Measurements from ENCODE around the gene SPINT2.

The SPINT2 gene

DNA sequence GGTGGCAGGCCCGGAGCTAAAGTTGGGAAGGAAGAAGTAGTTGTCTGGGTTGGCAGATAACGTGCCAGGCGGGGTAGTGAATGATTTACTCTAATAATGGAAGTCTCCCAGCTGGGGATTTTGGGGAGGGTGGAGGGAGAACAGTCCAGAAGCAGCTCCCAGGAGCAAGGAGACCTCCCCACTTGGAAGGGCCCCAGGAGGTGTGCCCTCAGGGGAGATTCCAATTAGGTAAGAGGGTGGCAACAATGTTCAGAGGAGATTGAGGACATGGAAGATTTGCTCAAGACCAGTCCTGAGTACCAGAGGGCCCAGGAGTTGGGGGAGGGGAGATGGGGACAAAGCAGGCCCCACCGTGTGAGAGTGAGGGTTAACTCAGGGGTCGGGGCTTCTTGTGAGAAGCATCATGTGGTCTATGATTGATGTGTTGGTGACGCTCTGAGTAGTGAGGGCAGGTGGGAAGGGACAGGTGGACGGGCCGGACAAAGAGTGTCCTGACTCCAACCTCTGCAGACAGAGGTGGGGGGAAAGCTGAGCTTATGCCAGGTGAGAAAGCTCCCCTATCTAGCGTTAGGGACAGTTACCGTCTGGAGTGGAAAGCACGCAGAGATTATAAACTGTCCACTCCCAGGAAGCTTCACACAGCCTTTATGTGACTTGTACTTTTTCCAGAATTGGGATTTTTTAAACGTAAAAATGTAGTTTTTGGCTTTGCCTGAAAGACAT, 3.5 kb downstream of the SPINT2 start:
- no peak for DNase-seq (ENCODE audit: low read depth)

DNA sequence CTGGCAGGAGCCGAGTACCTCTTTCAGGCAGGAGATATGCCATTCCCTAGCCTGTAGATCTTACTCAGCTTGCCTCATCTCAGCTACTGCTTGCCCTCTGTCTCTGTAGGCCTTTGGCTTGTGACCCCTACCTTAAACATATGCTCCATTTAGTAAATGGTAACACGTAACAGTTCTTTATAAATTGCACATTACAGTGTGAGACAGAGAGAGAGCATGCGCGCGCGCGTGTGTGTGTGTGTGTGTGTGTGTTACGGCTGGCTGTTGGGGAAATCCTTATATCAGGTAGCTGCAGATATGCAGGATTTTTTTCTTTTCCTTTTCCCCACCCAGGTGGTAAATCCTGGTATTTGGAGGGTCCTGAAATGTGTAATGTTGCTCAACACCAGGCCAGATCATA, 4.2 kb downstream of the SPINT2 start:
- DNase-seq (ENCODE audit: low read depth), result no peak

DNA sequence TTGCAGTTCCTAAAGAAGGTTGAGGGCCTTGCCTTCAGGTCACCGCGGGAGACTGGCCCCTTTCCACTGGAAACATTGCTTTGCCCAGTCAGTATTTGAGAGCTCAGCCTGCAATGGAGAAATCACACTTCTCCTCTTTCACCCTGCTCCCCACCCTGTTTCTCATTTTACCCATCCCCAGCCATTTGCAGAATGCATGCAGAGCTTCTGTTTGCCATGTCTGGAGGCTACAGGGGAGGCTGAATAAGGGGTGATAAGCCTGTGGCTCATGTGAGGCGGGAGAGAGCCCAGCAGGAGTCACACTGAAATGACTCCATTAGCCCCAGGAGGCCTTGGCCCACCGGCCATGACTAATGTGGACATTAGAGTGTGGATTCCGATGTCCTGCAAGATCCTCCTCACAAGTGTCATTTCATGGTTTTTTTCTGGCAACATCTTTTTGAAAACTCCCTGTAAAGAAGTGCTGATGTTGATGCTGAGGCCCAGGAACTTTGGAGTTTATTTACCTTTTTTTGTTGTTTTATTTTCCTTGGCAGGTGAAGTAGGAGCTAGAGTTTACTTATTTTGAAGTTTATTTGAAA, 6.3 kb downstream of the SPINT2 start:
- DNase-seq (ENCODE audit: low read depth), result no peak

DNA sequence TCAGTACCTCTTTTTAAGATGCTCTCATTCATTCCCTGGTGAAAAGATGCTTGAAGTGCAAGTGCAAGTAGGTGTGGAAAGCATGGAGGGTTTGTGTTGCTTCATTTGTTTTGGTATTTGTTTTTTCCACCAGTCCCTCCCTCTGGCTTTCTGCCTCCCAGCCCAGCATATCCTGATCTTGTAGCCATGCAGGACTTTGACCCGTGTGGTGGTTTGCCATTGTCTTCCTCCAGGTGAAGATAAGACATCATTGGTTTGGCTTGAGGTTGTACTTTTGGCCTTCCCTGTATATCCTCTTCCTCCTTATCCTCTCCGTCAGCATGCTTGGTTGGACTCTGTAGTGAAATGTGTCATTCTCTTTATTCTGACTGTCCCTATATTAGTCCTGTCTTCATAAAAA, 9.1 kb downstream of the SPINT2 start:
- no peak for DNase-seq (ENCODE audit: low read depth)

DNA sequence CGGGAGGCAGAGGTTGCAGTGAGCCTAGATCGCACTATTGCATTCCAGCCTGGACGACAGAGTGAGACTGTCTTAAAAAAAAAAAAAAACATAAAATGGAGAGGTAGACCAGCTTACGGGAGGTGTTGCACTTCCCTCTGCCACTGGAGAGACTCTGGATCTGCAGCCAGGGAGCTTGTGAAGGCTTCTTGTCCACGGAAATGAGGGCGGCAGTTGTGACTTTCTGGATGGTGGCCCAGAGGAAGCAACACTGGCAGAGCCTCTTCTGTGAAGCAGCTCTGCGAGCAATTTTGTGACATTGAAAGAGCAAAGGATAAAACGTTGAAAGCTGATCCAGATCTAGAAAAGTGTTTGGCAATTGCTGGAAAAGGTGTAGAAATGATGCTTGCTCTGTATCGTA, 10.4 kb downstream of the SPINT2 start:
- no peak for DNase-seq (ENCODE audit: low read depth)

DNA sequence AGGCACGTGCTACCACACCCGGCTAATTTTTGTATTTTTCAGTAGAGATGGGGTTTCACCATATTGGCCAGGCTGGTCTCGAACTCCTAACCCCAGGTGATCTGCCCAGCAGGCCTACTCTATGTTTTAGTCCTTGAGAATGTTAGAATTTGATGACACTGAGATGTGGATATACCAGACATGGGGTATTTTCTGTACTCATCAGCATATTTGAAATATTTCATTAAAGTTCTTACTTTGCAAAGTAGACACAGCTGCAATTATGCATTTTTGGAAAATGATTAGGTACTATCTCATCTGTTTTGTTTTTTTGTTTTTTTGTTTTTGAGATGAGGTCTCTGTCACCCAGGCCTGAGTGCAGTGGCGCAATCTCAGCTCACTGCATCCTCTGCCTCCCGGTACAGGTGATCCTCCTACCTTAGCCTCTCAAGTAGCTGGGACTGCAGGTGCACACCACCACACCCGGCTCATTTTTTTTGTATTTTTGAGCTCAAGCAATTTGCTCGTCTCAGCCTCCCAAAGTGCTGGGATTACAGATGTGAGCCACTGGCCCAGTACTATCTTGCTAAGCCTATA, 12.7 kb downstream of the SPINT2 start:
- no peak for DNase-seq (ENCODE audit: low read depth)

DNA sequence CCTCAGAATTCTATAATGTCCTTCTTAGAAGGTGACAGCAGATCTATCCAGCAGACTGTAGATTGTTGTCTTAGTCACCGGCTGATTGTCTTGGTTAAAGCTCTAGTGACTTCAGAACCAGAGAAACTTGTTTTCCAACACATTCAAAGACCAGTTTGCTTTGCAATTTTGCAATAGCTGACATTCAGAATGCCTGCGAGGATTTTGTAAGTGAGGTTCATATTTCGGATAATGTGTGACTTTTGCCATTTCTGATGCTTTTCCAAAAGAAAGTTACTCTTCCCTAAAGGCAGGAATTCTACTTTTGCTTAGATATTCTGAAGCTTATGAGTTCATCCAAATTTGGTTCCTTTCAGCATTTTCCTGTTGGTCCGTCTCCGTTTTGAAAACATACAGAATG, 13.2 kb downstream of the SPINT2 start:
- DNase-seq (ENCODE audit: low read depth), result no peak

DNA sequence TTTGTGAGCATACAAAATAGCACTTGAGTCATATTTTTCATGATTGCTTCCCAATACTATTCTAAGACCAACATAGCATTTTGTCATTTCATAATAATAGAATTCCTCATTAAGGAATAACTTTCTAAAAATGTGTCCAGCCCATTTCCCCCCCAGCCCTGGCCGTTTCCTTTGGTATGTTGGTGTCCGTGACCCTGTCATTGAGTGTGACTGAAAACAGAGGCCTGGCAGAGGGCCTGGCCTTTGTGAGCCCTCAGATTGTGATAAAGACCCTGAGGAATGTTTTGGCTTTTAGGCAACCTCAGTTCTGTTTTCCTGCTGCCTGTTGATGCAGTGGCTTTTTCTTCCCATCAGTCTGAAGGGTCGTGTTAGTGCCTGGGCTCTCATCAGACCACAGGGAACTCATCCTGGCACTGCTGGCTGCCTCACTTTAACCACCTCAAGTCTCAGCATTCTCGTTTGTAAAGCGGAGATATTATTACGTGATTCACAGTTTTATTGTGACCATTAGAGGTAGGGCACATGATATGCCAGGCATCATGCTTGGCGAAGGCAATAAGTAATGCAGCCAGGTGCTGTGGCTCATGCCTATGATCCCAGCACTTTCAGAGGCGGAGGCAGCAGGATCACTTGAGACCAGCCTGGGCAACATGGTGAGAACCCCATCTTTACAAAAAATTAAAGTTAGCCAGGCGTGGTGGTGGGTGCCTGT, 13.8 kb downstream of the SPINT2 start:
- peak; percentile 55 for DNase-seq (ENCODE audit: low read depth)

DNA sequence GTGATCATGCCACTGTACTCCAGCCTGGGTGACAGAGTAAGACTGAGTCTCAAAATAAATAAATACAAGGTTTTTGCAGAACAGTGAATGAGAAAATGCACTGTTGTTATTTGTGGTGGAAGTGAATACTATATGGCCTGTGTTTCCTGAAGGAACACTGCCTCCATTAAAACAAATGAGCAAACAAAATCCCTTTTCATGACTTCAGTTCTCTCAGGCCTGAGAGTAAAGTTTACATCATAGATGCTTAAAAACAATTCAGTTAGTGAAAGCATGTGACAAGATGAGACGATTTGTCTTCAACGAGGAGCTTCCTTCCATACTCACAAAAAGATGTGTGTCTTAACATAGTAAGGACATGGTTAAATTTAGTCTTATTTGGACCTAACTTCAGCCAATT, 14.4 kb downstream of the SPINT2 start:
- DNase-seq (ENCODE audit: low read depth), result no peak

DNA sequence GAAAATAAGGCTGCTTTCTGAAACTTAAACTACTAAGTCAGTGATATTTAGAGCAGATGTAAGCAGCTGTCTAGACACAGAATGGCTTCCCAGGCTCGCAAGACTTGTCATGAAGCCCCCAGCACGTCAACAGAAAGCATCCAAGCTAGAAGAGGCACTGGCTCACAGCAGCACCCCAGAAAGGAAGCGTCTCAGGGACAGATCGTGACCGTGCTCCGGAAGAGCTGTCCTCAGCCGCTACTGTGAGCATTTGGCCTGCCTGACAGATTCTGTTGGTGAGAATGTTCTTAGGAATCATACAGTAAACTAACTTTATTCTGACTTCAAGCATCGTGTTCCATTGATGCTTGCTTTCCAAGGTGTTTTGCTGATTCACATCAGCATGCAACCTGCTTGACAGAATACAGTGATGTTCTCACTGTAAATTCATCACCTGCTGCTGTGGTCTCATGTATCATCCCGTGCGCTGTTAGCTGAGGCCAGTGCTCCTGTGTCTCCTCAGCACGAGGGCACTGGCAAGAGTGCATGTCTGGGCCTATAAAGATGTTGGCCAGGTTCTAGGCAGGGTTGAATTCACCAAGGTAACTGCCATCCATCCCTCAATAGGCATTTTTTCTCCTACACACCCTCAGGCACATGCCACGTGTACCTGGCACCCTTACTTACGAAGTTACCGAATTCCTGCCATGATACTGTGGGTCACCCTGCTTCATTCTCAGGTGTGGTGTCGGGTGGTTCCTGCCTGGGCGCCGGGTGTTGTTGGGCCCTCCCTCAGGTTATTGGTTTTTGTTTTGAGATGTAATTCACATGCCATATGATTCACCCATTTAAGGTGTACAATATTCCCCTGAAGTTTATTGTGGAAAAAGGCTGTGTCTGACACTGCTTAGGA, 15.9 kb downstream of the SPINT2 start:
- no peak for DNase-seq (ENCODE audit: low read depth)

DNA sequence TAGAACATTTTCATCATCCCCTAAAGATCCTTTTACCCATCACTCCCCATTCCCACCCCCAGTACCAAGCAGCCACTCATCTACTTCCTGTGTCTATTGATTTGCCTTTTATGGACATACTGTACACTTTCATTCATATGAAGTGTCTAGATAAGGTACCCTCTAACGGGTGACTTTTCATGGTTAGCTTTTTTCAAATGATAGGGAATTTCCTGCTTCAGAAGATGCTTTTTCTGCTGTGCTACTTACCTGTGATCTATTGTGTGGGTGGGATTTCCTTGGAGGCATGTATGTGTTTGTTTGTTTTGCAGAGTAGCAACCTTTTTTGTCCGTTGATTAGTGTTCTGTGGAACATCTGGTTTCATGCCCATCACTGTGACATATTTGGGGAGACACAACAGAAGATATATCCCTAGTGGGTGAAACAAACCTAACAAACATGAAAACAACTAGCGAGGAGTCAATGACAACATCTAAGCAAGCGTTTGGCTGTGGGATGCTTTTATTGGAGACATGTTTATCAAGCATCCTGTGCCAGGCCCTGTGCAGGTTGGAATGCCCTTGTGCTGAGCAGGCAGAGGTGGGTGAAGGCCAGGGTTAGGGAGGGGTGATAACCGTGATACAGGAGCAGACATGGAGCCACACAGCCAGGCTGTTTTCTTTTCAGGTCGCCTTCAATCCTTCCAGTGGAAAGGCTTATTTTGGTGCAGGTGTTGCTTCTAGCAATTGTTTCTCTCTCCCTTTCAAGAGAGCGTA, 17.6 kb downstream of the SPINT2 start:
- no peak for DNase-seq (ENCODE audit: low read depth)

DNA sequence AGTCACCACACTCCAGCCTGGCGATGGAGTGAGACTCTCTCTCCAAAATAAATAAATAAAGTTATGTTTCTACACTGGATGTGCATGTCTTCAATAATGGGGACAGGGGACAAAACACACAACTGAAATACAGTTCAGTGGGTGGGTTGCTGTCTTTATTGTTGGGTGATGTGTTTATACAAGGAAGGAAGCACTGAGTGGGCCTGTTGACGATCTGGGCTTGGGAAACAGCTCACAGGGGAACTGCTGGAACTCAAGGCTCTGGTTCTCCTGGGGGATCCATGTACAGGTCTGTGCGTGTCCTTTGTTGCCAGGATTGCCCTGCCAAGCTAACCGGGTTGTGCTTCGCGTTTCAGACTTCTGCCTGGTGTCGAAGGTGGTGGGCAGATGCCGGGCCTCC, 18.9 kb downstream of the SPINT2 start:
- DNase-seq (ENCODE audit: low read depth), result no peak

DNA sequence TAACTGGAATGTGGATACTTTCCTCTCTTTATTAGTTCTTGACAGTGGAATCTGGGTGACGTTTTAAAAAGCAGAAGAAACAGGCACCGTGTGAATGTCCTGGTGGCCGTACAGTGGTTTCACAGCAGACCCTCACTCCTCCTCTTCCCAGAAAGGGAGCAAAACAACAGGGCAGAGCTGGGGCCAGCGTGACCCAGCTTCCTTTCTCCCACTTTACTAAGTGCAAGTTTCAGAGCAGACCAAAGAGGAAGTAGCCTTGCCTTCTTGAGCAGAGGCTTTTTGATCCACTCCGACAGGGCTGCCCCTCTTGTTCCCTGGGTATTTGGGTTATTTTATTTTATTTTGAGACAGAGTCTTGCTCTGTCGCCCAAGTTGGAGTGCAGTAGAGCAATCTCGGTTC, 20.0 kb downstream of the SPINT2 start:
- no peak for DNase-seq (ENCODE audit: low read depth)

DNA sequence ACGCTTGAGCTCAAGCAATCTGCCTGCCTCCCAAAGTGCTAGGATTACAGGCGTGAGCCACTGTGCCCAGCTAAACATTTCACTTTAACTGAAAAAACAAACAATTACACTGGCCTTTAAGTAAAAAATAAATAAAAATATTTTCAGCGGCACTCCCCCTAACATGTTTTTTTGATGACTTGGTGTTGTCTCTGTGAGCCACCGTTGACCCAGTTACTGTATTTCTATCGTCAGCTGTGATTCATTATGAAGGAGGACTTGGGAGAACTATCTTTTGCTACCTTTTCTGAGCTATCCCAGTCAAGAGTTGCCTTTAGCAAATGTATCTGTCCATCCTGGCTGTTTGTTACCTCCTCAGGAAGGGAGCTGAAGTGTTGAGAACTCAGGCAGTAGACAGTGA, 21.2 kb downstream of the SPINT2 start:
- DNase-seq (ENCODE audit: low read depth), result peak; percentile 18

DNA sequence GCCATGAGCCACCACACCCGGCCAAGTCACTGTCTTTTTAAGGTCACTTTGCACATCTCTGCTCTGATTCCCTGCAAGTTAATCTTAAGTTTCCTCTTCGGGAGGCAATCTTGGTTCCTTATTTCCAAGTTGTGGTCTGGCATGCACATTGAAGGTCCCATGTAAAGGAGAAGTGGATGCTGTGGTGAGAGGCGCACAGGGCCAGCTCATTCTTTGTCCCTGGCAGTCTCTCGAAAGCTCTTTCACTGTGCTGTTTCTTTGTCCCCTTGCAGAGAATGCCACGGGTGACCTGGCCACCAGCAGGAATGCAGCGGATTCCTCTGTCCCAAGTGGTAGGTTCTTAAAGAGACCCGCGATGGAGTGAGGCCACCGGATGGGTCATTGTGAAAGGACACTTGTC, 23.2 kb downstream of the SPINT2 start:
- no peak for DNase-seq (ENCODE audit: low read depth)

DNA sequence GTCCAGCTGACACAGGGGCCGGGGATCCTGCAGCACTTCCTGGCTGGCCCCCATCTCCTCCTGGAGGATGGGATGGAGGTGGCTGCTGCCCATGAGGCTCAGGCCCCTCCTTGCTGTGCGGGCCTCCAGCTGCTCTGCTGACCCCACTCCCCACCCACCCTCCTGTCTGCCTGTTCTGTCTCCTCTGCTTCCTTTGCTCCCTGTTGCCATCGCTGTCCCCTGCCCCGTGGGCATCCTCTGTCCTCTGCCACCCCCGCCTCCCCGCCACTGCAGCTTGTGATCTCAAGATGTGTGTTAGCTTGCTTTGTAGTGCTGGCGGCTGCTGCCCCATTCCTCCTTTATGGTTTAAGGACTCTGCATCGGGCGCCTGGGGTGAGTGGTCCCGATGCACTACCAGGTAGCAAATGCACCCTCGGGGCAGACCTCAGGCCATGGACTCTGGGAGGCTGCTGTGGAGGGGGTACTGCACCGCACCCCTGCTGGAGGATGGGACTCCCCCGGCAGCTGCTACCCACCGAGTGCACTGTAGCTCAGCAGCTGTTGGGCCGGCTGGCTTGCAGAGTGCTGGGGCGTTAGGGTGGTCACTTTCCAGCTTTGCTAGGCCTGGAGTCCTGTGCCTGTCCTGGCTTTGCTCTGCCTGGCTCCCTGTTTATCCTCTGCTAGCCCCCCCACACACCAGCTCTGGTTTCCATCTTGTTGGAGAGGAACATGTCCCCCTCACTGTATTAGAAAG, 23.9 kb downstream of the SPINT2 start:
- no peak for DNase-seq (ENCODE audit: low read depth)

DNA sequence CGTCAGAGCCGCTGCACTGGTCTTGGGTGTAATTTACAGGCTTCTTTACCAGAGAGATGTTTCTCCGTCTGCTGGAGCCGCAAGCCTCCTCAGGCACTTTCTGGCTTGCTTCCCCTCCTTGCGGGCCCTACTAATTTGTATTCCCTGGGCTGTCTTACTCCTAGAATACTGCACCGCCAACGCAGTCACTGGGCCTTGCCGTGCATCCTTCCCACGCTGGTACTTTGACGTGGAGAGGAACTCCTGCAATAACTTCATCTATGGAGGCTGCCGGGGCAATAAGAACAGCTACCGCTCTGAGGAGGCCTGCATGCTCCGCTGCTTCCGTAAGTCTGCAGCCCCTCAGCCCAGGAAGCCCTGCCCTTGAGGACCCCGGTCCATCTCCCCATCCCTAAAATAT, 25.6 kb downstream of the SPINT2 start:
- DNase-seq (ENCODE audit: low read depth), result no peak

DNA sequence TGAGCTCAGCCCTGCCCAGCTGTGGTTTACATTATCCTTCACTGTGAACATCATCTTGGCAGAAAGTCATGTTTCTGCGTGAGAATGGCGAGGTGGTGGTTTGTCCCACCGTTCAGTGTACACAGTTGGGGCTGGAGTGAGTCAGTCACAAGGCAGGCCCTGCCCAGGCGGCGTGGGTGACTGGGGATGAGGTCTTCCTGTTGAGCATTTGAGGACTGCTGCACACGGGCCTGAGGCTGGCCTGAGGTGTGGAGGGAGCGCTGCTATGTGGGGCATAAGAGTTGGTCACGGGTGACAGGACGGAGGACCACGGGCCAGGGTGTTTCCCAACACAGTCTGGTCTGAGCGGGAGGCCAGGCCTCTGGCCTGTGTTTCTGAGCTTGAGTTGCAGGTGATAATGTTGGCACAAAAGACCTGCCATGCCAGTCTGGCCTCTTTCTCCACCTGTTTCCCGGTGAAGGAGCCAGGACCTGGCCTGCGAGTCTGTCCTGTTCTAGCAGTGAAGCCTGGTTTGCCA, 26.3 kb downstream of the SPINT2 start:
- peak; percentile 92 for DNase-seq (ENCODE audit: low read depth)

DNA sequence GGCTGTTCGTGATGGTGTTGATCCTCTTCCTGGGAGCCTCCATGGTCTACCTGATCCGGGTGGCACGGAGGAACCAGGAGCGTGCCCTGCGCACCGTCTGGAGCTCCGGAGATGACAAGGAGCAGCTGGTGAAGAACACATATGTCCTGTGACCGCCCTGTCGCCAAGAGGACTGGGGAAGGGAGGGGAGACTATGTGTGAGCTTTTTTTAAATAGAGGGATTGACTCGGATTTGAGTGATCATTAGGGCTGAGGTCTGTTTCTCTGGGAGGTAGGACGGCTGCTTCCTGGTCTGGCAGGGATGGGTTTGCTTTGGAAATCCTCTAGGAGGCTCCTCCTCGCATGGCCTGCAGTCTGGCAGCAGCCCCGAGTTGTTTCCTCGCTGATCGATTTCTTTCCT, 27.5 kb downstream of the SPINT2 start:
- DNase-seq (ENCODE audit: low read depth), result no peak

DNA sequence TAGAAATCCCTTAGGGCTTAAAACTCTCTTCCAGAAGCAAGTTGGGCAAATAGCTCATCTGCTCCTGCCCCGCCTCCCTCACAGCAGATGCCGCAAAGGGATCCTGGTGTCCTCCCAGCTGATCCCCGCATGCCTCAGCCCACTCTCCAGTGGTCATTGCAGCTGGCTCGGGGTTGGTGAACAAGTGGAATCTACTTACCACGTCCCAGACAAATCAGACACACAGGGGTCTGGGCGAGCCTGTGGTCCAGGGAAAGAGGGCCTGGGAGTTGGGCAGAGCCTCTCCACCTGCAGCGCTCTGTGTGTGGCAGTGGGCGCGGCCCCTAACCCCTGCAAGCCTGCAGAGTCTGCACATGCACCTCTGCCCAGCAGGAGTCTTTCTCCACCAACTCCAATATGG, 28.9 kb downstream of the SPINT2 start:
- no peak for DNase-seq (ENCODE audit: low read depth)

DNA sequence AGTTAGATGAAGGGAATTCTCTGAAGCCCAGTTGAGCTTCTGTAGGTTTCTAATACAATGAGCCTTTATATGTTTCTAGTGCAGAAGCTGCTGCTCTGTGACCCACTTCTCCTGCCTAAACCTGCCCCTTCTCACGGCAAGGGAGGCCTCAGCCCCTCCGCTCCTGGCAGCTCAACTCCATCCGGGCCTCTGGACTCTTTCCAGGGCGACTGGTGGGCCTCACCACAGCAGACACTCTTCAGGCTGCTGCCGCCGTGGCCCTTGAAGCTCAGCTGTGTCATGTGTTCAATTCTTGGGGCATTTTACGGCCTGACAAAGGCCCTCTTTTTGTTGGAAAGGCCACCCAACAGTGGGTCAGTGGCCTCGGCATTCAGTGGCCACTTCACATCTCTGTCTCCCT, 29.7 kb downstream of the SPINT2 start:
- no peak for DNase-seq (ENCODE audit: low read depth)

Data from GM04504 (cell line).